Liver (tissue), 3 donors: ENCODE measurements around the gene LTB4R2.

Experiments used
- EGR1 ChIP-seq, 2 donors: IDR thresholded peaks; 2 replicates each; pipeline ENCODE4 v1.6.1; 2016 to 2018; ENCODE audit warnings: antibody characterized with exemption in 2 of 2, low read depth in 2 of 2
- FOXA2 ChIP-seq: IDR thresholded peaks from 2 replicates; pipeline ENCODE4 v1.6.1; 2016; ENCODE audit warnings: antibody characterized with exemption
- HNF4G ChIP-seq: IDR thresholded peaks from 2 replicates; pipeline ENCODE4 v1.6.1; 2016; ENCODE audit warnings: antibody characterized with exemption
- JUND ChIP-seq, 2 donors: IDR thresholded peaks; 2 replicates each; pipeline ENCODE4 v1.6.1; 2016; ENCODE audit warnings: antibody characterized with exemption in 2 of 2
- RAD21 ChIP-seq, 2 donors: IDR thresholded peaks; 2 replicates each; pipeline ENCODE4 v1.6.1; 2016; ENCODE audit warnings: antibody characterized with exemption in 2 of 2, mild to moderate bottlenecking in 2 of 2
- RXRA ChIP-seq, 2 donors: IDR thresholded peaks; 2 replicates each; pipeline ENCODE4 v1.6.1; 2017 to 2018; ENCODE audit warnings: antibody characterized with exemption in 2 of 2, mild to moderate bottlenecking in 1 of 2
- SP1 ChIP-seq: IDR thresholded peaks from 2 replicates; pipeline ENCODE4 v1.6.1; 2018; ENCODE audit warnings: antibody characterized with exemption, mild to moderate bottlenecking
- TAF1 ChIP-seq: conservative IDR thresholded peaks from 2 replicates; pipeline ENCODE4 v1.6.1; 2016; ENCODE audit warnings: antibody characterized with exemption, mild to moderate bottlenecking
- YY1 ChIP-seq: IDR thresholded peaks from 2 replicates; pipeline ENCODE4 v1.6.1; 2016; ENCODE audit warnings: antibody characterized with exemption, mild to moderate bottlenecking
- TF ChIP-seq, protein P1 (sequence below): fragments of 150-350 bp; IDR thresholded peaks from 2 replicates; pipeline ENCODE4 v1.5.1; 2017; ENCODE audit warnings: improper control_type of control experiment, low read depth, low read length; ENCODE audit not compliant: missing input control
- TF ChIP-seq, protein P2 (sequence below): IDR thresholded peaks from 2 replicates; pipeline ENCODE4 v1.6.1; 2016; ENCODE audit warnings: antibody characterized with exemption
- TF ChIP-seq, protein P3 (sequence below): IDR thresholded peaks from 2 replicates; pipeline ENCODE4 v1.6.1; 2016; ENCODE audit warnings: antibody characterized with exemption, mild to moderate bottlenecking
- TF ChIP-seq, protein P4 (sequence below): IDR thresholded peaks from 2 replicates; pipeline ENCODE4 v1.6.1; 2016; ENCODE audit warnings: antibody characterized with exemption
- TF ChIP-seq, protein P5 (sequence below): IDR thresholded peaks from 2 replicates; pipeline ENCODE4 v1.6.1; 2016; ENCODE audit warnings: antibody characterized with exemption
- donor health status: healthy.
- donor health status: healthy.

- TF ChIP-seq JUND (IDR thresholded peaks at IDR 0.05) (no peak), YY1 (no peak), HNF4G (no peak), RAD21 (IDR thresholded peaks at IDR 0.05) (peak in 1 of 2 donors; percentile 37), TAF1 (no peak), RXRA (IDR thresholded peaks at IDR 0.05) (peak; percentile 23 to 53), EGR1 (IDR thresholded peaks at IDR 0.05; ENCODE audit: low read depth in 2 of 2) (no peak), SP1 (no peak), FOXA2 (no peak)
- TF ChIP-seq, protein P1, sequence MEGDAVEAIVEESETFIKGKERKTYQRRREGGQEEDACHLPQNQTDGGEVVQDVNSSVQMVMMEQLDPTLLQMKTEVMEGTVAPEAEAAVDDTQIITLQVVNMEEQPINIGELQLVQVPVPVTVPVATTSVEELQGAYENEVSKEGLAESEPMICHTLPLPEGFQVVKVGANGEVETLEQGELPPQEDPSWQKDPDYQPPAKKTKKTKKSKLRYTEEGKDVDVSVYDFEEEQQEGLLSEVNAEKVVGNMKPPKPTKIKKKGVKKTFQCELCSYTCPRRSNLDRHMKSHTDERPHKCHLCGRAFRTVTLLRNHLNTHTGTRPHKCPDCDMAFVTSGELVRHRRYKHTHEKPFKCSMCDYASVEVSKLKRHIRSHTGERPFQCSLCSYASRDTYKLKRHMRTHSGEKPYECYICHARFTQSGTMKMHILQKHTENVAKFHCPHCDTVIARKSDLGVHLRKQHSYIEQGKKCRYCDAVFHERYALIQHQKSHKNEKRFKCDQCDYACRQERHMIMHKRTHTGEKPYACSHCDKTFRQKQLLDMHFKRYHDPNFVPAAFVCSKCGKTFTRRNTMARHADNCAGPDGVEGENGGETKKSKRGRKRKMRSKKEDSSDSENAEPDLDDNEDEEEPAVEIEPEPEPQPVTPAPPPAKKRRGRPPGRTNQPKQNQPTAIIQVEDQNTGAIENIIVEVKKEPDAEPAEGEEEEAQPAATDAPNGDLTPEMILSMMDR = peak; percentile 8
- TF ChIP-seq, protein P2, sequence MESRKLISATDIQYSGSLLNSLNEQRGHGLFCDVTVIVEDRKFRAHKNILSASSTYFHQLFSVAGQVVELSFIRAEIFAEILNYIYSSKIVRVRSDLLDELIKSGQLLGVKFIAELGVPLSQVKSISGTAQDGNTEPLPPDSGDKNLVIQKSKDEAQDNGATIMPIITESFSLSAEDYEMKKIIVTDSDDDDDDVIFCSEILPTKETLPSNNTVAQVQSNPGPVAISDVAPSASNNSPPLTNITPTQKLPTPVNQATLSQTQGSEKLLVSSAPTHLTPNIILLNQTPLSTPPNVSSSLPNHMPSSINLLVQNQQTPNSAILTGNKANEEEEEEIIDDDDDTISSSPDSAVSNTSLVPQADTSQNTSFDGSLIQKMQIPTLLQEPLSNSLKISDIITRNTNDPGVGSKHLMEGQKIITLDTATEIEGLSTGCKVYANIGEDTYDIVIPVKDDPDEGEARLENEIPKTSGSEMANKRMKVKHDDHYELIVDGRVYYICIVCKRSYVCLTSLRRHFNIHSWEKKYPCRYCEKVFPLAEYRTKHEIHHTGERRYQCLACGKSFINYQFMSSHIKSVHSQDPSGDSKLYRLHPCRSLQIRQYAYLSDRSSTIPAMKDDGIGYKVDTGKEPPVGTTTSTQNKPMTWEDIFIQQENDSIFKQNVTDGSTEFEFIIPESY = no peak
- TF ChIP-seq, protein P3, sequence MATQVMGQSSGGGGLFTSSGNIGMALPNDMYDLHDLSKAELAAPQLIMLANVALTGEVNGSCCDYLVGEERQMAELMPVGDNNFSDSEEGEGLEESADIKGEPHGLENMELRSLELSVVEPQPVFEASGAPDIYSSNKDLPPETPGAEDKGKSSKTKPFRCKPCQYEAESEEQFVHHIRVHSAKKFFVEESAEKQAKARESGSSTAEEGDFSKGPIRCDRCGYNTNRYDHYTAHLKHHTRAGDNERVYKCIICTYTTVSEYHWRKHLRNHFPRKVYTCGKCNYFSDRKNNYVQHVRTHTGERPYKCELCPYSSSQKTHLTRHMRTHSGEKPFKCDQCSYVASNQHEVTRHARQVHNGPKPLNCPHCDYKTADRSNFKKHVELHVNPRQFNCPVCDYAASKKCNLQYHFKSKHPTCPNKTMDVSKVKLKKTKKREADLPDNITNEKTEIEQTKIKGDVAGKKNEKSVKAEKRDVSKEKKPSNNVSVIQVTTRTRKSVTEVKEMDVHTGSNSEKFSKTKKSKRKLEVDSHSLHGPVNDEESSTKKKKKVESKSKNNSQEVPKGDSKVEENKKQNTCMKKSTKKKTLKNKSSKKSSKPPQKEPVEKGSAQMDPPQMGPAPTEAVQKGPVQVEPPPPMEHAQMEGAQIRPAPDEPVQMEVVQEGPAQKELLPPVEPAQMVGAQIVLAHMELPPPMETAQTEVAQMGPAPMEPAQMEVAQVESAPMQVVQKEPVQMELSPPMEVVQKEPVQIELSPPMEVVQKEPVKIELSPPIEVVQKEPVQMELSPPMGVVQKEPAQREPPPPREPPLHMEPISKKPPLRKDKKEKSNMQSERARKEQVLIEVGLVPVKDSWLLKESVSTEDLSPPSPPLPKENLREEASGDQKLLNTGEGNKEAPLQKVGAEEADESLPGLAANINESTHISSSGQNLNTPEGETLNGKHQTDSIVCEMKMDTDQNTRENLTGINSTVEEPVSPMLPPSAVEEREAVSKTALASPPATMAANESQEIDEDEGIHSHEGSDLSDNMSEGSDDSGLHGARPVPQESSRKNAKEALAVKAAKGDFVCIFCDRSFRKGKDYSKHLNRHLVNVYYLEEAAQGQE = no peak
- TF ChIP-seq, protein P4, sequence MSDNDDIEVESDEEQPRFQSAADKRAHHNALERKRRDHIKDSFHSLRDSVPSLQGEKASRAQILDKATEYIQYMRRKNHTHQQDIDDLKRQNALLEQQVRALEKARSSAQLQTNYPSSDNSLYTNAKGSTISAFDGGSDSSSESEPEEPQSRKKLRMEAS = no peak
- TF ChIP-seq, protein P5, sequence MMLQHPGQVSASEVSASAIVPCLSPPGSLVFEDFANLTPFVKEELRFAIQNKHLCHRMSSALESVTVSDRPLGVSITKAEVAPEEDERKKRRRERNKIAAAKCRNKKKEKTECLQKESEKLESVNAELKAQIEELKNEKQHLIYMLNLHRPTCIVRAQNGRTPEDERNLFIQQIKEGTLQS = no peak
These were observed 36.4 kb upstream of the LTB4R2 start for GRCh38 chr14:24273422-24273998.
